ENCODE results near the gene CCDC106. TPM values are rescaled to one million over a fixed set of nuclear protein-coding genes. Genes with fewer than 3 reads are reported as not detected.
A peak's percentile ranks its signal among the peaks of the same experiment; 100 is the strongest.

Gene CCDC106
- total RNA-seq, 2 experiments from 2014 or later, result 1.7 to 1.8 TPM

GRCh38 chr19:55656552-55656951 lies 8.5 kb downstream of the CCDC106 start:
- H3K27ac ChIP-seq (ENCODE audit: low read depth in 1 of 2, low read length in 2 of 2), result peak overlapping the region in 1 of 2 donors; percentile 100
- Mint-ChIP-seq H3K36me3 (ENCODE audit: low read depth) (peaks cover 48% of the 10 kb centered on the region), H3K4me3 (peak overlapping the region; percentile 94), H3K27me3 (no peaks in the 10 kb centered on the region), H3K27ac (peak overlapping the region; percentile 93), H3K9me3 (no peaks in the 10 kb centered on the region), H3K4me1 (ENCODE audit: low read depth) (peaks cover 36% of the 10 kb centered on the region)
- intact Hi-C loops (cut with DNase I, micrococcal nuclease), result loop anchor here in 1 of 2 experiments (2.0 to 10.0 kb wide), 3 partner anchors 14 to 1462 kb away; partner anchors contain the start of genes PPP1R12C and TSEN34
- ATAC-seq (ENCODE audit: poor library complexity), result no peak
- H3K4me1 ChIP-seq (ENCODE audit: insufficient read depth, low read length), result peaks cover 54% of the 10 kb centered on the region
- no peaks in the 10 kb centered on the region for H3K27me3 ChIP-seq (ENCODE audit: control insufficient read depth in 1 of 2, insufficient read depth in 2 of 2, low read length in 2 of 2)
- ChIA-PET POLR2A (interaction anchor here (0.8 to 1.7 kb wide), 7 partner anchors 9 to 57 kb away, joined by 3 to 9 read pairs (median 4); partner anchors contain the start of genes EPN1 and FIZ1), CTCF (interaction anchor here (0.6 to 1.3 kb wide), 3 partner anchors 15 to 147 kb away, joined by 3 to 5 read pairs (median 4); no protein-coding TSS in a partner anchor)
- peaks cover 34% of the 10 kb centered on the region for H3K36me3 ChIP-seq (ENCODE audit: insufficient read depth, low read length)
- H3K4me3 ChIP-seq (ENCODE audit: low read length), result peak overlapping the region; percentile 70
- no peak for TF ChIP-seq CTCF (IDR thresholded peaks at IDR 0.05)
- no peaks in the 10 kb centered on the region for H3K9me3 ChIP-seq (ENCODE audit: control insufficient read depth in 1 of 2, insufficient read depth in 1 of 2, low read length in 2 of 2)
- DNase-seq, result no peak

DNA sequence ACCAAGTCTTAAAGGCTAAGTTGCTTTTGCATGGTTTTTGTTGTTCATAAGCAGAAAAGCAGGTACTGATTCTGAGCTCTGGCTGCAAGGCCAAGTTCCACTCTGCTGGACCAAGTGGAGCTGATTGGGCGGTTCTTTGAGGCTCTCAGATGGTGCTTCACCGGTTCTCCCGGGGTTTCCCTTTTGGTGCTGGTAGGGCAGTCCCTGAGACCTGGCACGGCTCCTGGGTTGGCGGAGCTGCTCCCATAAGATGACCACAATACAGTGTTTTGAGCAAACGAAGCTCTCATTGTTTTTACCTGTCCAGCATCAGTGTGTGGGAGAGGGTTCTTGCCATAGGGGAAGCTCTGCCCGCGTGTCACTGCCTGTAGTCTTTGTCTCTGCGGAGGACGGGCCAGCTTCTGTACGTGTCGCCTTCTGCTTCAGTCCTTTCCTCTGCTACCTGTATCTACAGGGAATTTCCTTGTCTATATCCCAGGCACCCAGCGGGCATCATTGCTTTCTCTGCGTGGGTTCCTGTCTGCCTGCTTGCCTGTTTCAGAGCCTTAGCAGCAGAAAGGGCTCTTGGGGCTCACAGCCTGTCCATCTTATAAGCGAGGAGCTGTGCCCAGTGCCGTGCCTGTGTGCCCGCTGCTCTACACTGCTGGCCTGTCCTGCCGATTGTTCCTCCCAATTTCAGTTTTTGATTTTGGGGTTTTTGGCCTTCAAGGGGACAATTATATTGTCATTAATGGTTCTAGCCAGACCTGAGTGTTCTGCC lies 9.2 kb downstream of the CCDC106 start:
- TF ChIP-seq CTCF (IDR thresholded peaks at IDR 0.05), result no peak
- H3K27ac ChIP-seq (ENCODE audit: low read depth in 1 of 2, low read length in 2 of 2), result peak overlapping the region; percentile 9 to 100
- H3K27me3 Mint-ChIP-seq, result no peaks in the 10 kb centered on the region
- peaks cover 55% of the 10 kb centered on the region for H3K36me3 Mint-ChIP-seq (ENCODE audit: low read depth)
- peak overlapping the region; percentile 94 for H3K4me3 Mint-ChIP-seq
- no peaks in the 10 kb centered on the region for H3K9me3 ChIP-seq (ENCODE audit: control insufficient read depth in 1 of 2, insufficient read depth in 1 of 2, low read length in 2 of 2)
- peak overlapping the region; percentile 70 for H3K4me3 ChIP-seq (ENCODE audit: low read length)
- peaks cover 41% of the 10 kb centered on the region for H3K4me1 Mint-ChIP-seq (ENCODE audit: low read depth)
- ATAC-seq (ENCODE audit: poor library complexity) (no peak), DNase-seq (peak in 2 of 14 experiments; percentile 41 to 52)
- H3K9me3 Mint-ChIP-seq, result no peaks in the 10 kb centered on the region
- peak overlapping the region; percentile 93 for H3K27ac Mint-ChIP-seq
- CTCF ChIA-PET, result interaction anchor here (1.1 to 1.4 kb wide), 3 partner anchors 14 to 25 kb away, joined by 3 to 5 read pairs (median 3); no protein-coding TSS in a partner anchor
- H3K4me1 ChIP-seq (ENCODE audit: insufficient read depth, low read length), result peaks cover 54% of the 10 kb centered on the region
- H3K27me3 ChIP-seq (ENCODE audit: control insufficient read depth in 1 of 2, insufficient read depth in 2 of 2, low read length in 2 of 2), result no peaks in the 10 kb centered on the region
- POLR2A ChIA-PET, result interaction anchor here (0.8 to 1.7 kb wide), 8 partner anchors 9 to 58 kb away, joined by 3 to 9 read pairs (median 4); partner anchors contain the start of genes EPN1 and FIZ1
- peaks cover 40% of the 10 kb centered on the region for H3K36me3 ChIP-seq (ENCODE audit: insufficient read depth, low read length)
- intact Hi-C loops (cut with DNase I, micrococcal nuclease), result loop anchor here in 1 of 2 experiments (2.0 to 10.0 kb wide), 3 partner anchors 14 to 1462 kb away; partner anchors contain the start of genes PPP1R12C and TSEN34

GRCh38 chr19:55658846-55659459 lies 10.9 kb downstream of the CCDC106 start:
- ATAC-seq (ENCODE audit: poor library complexity) (no peak), DNase-seq (no peak)
- Mint-ChIP-seq H3K27ac (peak overlapping the region; percentile 93), H3K4me1 (ENCODE audit: low read depth) (peaks cover 46% of the 10 kb centered on the region), H3K27me3 (no peaks in the 10 kb centered on the region), H3K36me3 (ENCODE audit: low read depth) (peaks cover 67% of the 10 kb centered on the region), H3K9me3 (no peaks in the 10 kb centered on the region), H3K4me3 (peak overlapping the region; percentile 72)
- ChIA-PET CTCF (interaction anchor here (1.4 kb wide), 1 partner anchor 13 kb away, joined by 3 read pairs; no protein-coding TSS in a partner anchor), POLR2A (no interaction called here)
- Histone ChIP-seq H3K27ac (ENCODE audit: low read depth in 1 of 2, low read length in 2 of 2) (peak overlapping the region in 1 of 2 donors; percentile 1), H3K9me3 (ENCODE audit: control insufficient read depth in 1 of 2, insufficient read depth in 1 of 2, low read length in 2 of 2) (no peaks in the 10 kb centered on the region), H3K36me3 (ENCODE audit: insufficient read depth, low read length) (peaks cover 58% of the 10 kb centered on the region), H3K4me3 (ENCODE audit: low read length) (no peak overlapping the region), H3K4me1 (ENCODE audit: insufficient read depth, low read length) (peaks cover 60% of the 10 kb centered on the region), H3K27me3 (ENCODE audit: control insufficient read depth in 1 of 2, insufficient read depth in 2 of 2, low read length in 2 of 2) (no peaks in the 10 kb centered on the region)
- intact Hi-C loops (cut with DNase I, micrococcal nuclease), result loop anchor here in 1 of 2 experiments (5.0 to 10.0 kb wide), 2 partner anchors 542 to 1464 kb away; partner anchors contain the start of genes PPP1R12C and TSEN34
- TF ChIP-seq CTCF (IDR thresholded peaks at IDR 0.05), result no peak
